ENCODE results near the gene ABCC8.

Gene ABCC8

GRCh38 chr11:17353821-17354600 lies 122.6 kb downstream of the ABCC8 start:
- in situ Hi-C loops (cut with HindIII; ENCODE audit: low pct_ligation_motif_present, low sequenced_read_pairs): no loop called here
- TF ChIP-seq CTCF (IDR thresholded peaks at IDR 0.05; ENCODE audit: low read depth, low read length, missing control alignments): no peak
- Histone ChIP-seq H3K27ac (peak overlapping the region; percentile 72), H3K27me3 (replicated peaks) (no peaks in the 10 kb centered on the region), H3K36me3 (replicated peaks) (no peaks in the 10 kb centered on the region), H3K4me3 (ENCODE audit: low read depth, low read length) (peak overlapping the region; percentile 73)
- DNase-seq: no peak

GRCh38 chr11:17352950-17353820 lies 123.5 kb downstream of the ABCC8 start:
- TF ChIP-seq CTCF (IDR thresholded peaks at IDR 0.05; ENCODE audit: low read depth, low read length, missing control alignments): no peak
- in situ Hi-C loops (cut with HindIII; ENCODE audit: low pct_ligation_motif_present, low sequenced_read_pairs): no loop called here
- peak overlapping the region; percentile 72 for H3K27ac ChIP-seq
- no peaks in the 10 kb centered on the region for H3K27me3 ChIP-seq (replicated peaks)
- H3K4me3 ChIP-seq (ENCODE audit: low read depth, low read length): peak overlapping the region; percentile 73
- peak; percentile 70 for DNase-seq
- H3K36me3 ChIP-seq (replicated peaks): no peaks in the 10 kb centered on the region

- Histone ChIP-seq H3K36me3 (replicated peaks) (no peaks in the 10 kb centered on the region), H3K4me3 (ENCODE audit: low read depth, low read length) (peak within 1 kb of the TSS; percentile 73), H3K27me3 (replicated peaks) (no peaks in the 10 kb centered on the region), H3K27ac (peak within 1 kb of the TSS; percentile 54)
- in situ Hi-C loops (cut with HindIII; ENCODE audit: low pct_ligation_motif_present, low sequenced_read_pairs): no loop called here
- TF ChIP-seq CTCF (IDR thresholded peaks at IDR 0.05; ENCODE audit: low read depth, low read length, missing control alignments): no peak
- peak; percentile 52 for DNase-seq
These were observed 125.0 kb downstream of the ABCC8 start, which contains the start of gene NCR3LG1 for GRCh38 chr11:17351510-17352176. TSS of gene NCR3LG1 (plus strand) at chr11:17351800. CDS start at chr11:17351970, 170 bp downstream.

- in situ Hi-C loops (cut with HindIII; ENCODE audit: low pct_ligation_motif_present, low sequenced_read_pairs): no loop called here
- no peaks in the 10 kb centered on the region for H3K36me3 ChIP-seq (replicated peaks)
- TF ChIP-seq CTCF (IDR thresholded peaks at IDR 0.05; ENCODE audit: low read depth, low read length, missing control alignments): no peak
- no peaks in the 10 kb centered on the region for H3K27me3 ChIP-seq (replicated peaks)
- H3K27ac ChIP-seq: no peak overlapping the region
- DNase-seq: no peak
- H3K4me3 ChIP-seq (ENCODE audit: low read depth, low read length): peak overlapping the region; percentile 73
These were observed 125.5 kb downstream of the ABCC8 start for GRCh38 chr11:17351172-17351509.

GRCh38 chr11:17350455-17351171 lies 126.0 kb downstream of the ABCC8 start:
- no peak for TF ChIP-seq CTCF (IDR thresholded peaks at IDR 0.05; ENCODE audit: low read depth, low read length, missing control alignments)
- no peaks in the 10 kb centered on the region for H3K27me3 ChIP-seq (replicated peaks)
- no peaks in the 10 kb centered on the region for H3K36me3 ChIP-seq (replicated peaks)
- no peak overlapping the region for H3K27ac ChIP-seq
- DNase-seq: no peak
- in situ Hi-C loops (cut with HindIII; ENCODE audit: low pct_ligation_motif_present, low sequenced_read_pairs): no loop called here
- H3K4me3 ChIP-seq (ENCODE audit: low read depth, low read length): no peak overlapping the region

Measured in brain microvascular endothelial cell (primary cell).